Fibroblast of skin of abdomen (primary cell): ENCODE results near the gene MROH2A.

ENCODE experiments used
- DNase-seq: peaks from one replicate; pipeline ENCODE4 v3.0.0-alpha.2; 2013

The MROH2A gene

DNA sequence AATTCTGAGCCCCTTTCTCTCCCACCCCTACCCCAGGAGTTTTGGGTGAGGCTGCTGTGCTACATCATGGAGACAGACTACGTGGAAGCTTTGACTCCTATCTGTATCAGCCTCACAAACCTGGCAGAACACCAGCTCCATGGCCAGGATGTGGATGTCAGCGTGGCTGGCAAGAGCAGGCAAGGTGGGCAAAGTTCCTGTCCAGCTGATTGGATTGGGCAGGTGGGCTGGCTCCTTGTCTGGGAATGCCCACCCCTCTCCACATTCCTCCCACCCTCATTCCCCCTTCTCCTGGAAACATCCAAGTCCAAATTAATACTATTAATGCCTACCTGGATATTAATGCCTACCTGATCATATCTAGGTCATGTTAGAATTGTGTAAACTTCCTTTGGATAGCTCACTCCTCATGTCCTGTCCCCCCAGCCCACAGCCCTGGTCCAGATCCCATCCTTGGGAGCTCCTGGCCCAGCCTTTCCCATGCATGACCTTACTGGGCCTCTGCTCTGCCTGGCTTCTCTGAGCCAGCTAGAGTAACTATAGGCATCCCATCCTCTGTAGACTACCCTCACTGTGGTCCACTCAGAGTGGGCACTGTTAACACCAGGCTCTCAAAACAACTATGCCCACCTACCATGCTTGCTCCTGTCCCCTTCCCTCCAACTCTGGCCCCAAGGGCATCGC, 24.1 kb downstream of the MROH2A start:
- DNase-seq = no peak

DNA sequence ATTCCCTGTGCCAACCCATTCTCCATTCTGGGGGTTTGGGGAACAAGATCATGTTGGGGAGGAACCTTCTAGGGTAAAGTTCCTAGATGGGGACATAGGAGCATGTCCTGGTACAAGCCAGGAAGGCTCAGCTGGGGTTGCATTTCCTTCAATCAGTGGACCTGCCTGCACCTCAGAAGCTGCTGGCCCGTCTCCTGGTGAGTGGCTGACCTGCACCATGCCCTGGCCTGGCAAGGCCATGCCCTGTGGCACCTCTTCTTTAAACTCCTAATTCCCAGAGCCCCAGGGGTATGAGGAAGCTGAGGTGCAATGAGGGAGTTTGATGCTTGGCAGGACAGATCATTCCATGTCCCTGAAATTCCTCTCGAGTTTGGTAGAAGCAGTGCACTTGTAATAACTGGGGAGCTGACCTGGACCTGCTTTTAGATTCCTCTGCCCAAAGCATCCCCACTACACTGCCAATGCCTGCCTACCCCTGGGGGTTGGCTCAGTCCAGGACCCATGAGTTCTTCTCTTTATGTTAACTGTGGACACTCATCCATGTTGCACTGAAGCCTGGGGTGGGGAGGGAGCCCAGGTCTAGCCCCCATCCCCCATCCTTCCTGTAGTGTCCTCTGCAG, 25.3 kb downstream of the MROH2A start:
- no peak for DNase-seq

GRCh38 chr2:233803994-233804393, 25.9 kb downstream of the MROH2A start:
- DNase-seq = no peak

DNA sequence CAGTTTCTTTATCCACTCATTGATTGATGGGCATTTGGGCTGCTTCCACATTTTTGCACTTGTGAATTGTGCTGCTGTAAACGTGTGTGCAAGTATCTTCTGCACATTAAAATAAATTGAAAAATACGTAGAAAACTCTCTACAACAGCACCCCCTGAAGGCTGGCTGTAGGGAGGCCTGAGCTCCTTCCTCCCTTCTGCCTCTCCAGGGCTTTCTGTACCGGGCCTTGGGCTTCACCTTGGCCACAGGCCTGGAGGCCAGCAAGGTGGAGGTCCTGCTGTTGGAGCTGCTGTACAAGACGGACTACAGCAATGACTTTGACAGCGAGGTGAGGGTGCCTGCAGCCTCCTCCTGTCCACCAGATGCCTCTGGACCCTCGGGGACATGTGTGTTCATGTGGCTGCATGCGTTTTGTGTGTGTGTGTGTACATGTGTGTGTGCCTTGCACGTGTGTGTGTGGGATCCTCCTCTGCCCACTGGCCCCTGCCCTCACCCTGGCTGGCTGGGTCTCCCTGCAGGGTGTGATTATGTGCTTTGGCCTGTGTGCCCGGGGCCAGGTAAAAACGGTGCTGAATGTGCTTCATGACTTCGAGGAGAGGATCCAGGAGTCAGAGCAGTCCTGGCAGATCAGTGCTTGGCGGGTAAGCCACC, 29.2 kb downstream of the MROH2A start:
- no peak for DNase-seq

- no peak for DNase-seq
These were observed 30.1 kb downstream of the MROH2A start for GRCh38 chr2:233807966-233808935.

- DNase-seq = no peak
These were observed 32.3 kb downstream of the MROH2A start for GRCh38 chr2:233810385-233810784.

GRCh38 chr2:233811087-233811486, 33.0 kb downstream of the MROH2A start:
- DNase-seq = no peak

DNA sequence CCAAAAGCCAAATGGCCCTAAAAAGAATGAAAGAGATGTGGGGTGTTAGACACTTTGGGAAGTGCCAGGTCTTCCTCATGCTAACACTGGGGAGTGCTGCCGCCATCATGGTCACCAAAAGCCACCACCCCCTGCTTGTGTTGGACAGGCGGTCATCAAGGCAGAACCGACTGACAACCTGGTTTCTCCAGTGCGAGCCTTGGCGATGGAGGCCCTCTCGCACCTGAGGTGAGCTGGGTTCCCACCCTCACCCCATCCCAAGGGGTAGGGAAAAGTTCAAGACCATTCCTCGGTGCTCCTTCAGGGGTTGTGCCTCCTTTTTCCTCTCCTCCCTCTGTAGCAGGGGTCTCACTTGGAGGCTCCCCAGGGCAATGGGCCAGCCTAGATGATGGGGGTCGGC, 33.6 kb downstream of the MROH2A start:
- no peak for DNase-seq

DNA sequence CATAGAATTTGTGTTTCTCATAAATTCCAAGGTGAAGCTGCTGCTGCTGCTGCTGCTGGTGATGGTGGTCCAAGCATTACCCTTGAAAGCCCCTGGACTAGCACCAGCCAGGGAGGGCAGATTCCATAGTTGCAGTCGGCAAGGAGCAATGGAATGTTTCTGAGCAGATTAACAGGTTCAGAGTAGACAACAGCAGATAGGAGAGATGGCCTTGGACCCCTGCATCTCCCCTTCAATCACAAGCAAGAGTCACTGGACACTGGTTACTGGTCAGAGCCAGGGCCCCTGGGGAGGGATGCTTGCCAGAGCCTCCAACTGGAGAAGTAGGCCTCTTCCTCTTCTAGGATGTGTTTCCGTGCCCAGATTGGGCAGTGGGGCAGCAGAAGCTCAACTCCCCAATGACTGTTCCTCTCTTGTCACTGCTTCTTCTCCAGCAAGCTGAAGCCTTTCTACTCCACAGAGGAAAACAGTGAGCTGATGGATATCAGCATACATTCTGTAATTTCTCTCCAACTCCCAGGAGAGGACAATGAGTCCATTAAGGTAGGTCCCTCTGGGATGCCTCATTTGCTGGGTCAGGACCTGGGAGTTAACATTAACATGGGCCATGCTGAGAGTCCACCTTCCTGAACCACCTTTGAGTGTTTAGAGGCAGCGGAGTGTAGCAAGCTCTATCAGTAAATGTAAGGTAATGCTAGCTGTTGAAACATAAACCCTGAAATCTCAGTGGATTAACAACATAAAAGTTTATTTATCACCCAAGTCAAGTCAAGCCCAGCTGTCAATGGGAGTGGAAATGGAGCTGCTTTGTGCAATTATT, 35.3 kb downstream of the MROH2A start:
- no peak for DNase-seq

DNA sequence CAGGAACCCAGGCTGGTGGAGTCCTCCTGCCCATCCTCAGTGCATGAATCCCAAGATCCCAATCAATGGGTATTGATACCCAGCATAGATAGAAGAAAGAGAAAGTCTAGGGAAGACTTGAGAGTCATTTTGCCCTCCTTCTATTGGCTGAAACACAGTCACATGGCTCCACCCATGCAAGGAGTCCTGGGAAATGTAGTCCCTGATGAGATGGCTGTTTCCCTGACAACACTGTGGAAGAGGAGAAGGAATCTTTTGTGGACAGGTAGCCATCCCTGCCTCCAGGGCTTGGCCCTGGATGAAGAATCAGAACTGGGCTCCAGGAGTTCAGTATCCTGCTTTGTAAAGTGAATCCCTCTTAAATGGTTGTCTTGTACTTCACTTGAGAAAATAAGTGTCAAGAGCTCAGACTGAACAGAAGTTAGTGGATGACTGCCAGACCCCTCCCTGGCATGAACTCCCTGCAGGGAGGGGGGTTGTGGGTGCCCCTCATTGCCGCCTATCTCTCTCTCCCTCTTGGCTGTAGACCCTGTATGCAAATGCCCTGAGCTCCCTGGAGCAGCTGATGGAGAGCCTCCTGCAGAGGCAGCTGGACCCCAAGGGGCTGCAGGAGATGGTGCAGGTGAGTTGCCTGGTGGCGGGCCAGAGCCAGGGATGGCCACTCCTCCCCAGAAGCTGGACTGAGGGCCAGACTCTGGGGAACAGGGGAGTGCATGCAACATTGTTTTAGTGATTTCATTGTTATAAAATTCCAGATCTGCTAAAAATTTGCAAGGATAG, 36.1 kb downstream of the MROH2A start:
- DNase-seq = no peak

- no peak for DNase-seq
These were observed 37.7 kb downstream of the MROH2A start for GRCh38 chr2:233815861-233816260.

DNA sequence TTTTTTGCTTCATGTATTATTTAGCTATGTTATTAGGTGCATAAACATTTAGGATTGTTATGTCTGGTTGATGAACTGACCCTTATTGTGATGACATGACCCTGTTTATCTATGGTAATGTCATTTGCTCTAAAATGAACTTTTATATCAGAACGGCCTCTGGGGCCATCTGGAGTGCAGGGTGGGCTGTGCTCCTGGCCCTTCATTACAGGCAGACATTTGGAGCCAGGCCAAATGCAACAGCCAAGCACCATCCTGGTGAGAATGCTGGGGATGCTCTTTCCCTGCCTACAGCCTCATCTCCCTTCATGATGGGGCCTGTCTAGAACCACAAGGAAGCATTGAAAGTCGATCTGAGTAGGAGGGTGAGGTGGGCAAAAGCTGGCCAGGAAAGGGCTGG, 38.2 kb downstream of the MROH2A start:
- DNase-seq = no peak

- DNase-seq = no peak
These were observed 38.6 kb downstream of the MROH2A start for GRCh38 chr2:233816771-233817170.

GRCh38 chr2:233817361-233817911, 39.3 kb downstream of the MROH2A start:
- no peak for DNase-seq

DNA sequence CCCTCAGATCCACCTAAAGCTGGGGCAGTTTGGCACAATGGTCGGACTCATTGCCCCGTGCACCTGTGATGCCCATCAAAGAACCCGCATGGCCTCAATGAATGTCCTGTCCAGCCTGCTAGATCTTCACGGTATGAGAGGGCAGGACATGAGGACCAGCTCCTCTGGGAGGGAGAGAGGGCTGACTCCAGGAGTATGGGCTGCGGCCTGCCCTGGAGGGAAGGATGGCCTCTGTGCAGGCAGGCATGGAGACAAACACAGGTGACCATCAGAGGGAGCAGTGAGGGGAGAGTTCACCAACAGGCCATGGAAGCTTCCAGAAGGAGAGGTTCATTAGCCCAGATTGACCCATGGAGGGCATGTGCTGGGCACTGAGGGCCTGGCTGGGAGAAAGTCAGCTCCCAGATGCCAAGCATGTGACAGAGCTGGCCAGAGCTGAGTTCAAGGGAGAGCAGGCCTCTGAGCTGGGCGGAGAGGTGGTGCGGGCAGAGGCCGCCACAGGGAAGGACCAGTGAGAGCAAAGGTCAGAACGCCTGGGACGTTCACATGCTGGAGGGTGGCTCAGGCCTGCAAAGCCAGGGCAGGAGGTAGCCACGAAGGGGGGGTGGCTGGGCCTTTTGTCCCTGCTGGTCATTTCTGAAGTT, 40.0 kb downstream of the MROH2A start:
- no peak for DNase-seq

- no peak for DNase-seq
These were observed 40.8 kb downstream of the MROH2A start for GRCh38 chr2:233818639-233819621.

- DNase-seq = no peak
These were observed 42.0 kb downstream of the MROH2A start for GRCh38 chr2:233819884-233820773.

DNA sequence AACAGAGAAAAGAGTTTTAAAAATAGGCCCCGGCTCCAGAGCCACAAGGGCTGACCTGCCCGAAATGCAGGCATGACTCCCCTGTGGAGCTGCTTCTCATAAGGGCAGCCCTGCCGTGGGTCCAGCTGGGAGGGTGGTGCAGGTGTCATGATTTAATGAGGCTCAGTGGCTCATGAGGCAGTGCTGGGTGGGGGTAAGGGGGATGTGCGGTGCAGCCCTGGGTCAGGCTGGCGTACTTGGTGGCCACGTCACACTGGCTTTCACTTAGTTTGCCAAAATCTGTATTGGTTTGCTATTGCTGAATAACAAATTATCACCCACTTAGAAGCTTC, 42.6 kb downstream of the MROH2A start:
- DNase-seq = no peak
